Left ventricle myocardium inferior (tissue), 1 donor: ENCODE results near the gene NTSR1. TPM values are rescaled to one million over a fixed set of nuclear protein-coding genes. Genes with fewer than 3 reads are reported as not detected.
A peak's percentile ranks its signal among the peaks of the same experiment; 100 is the strongest.

Source experiments
- DNase-seq: peaks from one replicate; pipeline ENCODE4 v3.0.0-alpha.2; 2020
- H3K27ac ChIP-seq: fragments of 200-600 bp; replicated peaks from 2 replicates; pipeline ENCODE4 v1.8.0; 2021
- H3K27me3 ChIP-seq: fragments of 200-600 bp; 2 replicates; pipeline ENCODE4 v1.8.0; 2021; ENCODE audit warnings: low read depth
- H3K36me3 ChIP-seq: fragments of 200-600 bp; 2 replicates; pipeline ENCODE4 v1.8.0; 2021
- H3K4me1 ChIP-seq: fragments of 200-600 bp; 2 replicates; pipeline ENCODE4 v1.8.0; 2021
- H3K4me3 ChIP-seq: fragments of 200-600 bp; 2 replicates; pipeline ENCODE4 v1.8.0; 2021; ENCODE audit warnings: mild to moderate bottlenecking, moderate library complexity
- H3K9me3 ChIP-seq: fragments of 200-600 bp; replicated peaks from 2 replicates; pipeline ENCODE4 v1.8.0; 2021
- intact Hi-C: fragments of 100-400 bp; cut with micrococcal nuclease; formaldehyde crosslinking; loops from one replicate; pipeline ENCODE4 v1.11.0; 2022
- total RNA-seq: library from RNA; stranded (reverse); fragmentation: NEBNext Ultra II Directional; extraction: Animal tissue kit (Norgen Biotek cat#: 25700); gene quantifications from one replicate; pipeline ENCODE4 v1.2.1, GENCODE V29; 2021
- TF ChIP-seq, protein P1 (sequence below): fragments of 200-600 bp; IDR thresholded peaks from 2 replicates; pipeline ENCODE4 v1.8.0; 2021; ENCODE audit warnings: antibody characterized with exemption, mild to moderate bottlenecking, borderline replicate concordance
- donor health status: DM: no; HTN: yes; CAD: no; lungs with severe emphysema.

Gene NTSR1
- total RNA-seq, 1 donor from 2014 or later: not detected

DNA sequence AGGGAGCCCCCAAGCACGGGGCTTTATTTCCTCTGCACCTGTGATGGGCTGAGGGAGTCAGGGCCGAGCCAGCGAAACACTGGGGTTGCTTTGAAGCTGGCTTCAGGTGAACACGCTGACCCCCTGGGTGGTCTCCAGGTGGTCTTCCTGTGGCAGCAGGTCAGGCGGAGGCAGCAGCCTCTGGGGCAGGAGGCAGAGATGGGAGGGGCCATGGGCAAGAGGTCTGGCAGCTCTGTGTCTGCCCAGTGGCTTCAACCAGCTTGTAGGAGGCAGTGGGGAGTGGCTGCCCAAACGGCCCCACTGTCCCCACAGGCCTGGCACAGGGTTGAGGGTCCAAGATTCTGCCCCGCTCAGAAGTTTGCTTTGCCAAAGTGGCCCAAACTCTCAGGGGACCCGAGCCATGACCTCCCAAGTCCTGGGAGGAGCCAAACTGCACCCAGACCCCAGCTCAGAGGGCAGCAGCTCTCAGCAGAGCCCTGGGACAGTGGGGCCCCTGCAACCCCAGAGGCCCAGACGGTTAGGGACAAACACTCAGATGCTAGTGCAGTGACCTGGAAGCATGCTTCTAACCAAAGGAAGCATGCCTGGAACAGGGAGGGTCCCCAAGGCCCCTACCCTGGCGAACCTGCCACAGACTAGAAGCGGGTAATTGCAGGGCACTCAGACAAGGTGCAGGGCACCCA is 15.3 kb downstream of the NTSR1 start:
- TF ChIP-seq, protein P1, sequence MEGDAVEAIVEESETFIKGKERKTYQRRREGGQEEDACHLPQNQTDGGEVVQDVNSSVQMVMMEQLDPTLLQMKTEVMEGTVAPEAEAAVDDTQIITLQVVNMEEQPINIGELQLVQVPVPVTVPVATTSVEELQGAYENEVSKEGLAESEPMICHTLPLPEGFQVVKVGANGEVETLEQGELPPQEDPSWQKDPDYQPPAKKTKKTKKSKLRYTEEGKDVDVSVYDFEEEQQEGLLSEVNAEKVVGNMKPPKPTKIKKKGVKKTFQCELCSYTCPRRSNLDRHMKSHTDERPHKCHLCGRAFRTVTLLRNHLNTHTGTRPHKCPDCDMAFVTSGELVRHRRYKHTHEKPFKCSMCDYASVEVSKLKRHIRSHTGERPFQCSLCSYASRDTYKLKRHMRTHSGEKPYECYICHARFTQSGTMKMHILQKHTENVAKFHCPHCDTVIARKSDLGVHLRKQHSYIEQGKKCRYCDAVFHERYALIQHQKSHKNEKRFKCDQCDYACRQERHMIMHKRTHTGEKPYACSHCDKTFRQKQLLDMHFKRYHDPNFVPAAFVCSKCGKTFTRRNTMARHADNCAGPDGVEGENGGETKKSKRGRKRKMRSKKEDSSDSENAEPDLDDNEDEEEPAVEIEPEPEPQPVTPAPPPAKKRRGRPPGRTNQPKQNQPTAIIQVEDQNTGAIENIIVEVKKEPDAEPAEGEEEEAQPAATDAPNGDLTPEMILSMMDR: no peak
- Histone ChIP-seq H3K4me3 (no peak overlapping the region), H3K36me3 (no peaks in the 10 kb centered on the region), H3K27ac (no peak overlapping the region), H3K9me3 (peaks cover 25% of the 10 kb centered on the region), H3K4me1 (no peaks in the 10 kb centered on the region), H3K27me3 (peaks cover 92% of the 10 kb centered on the region)
- intact Hi-C loops: no loop called here
- peak; percentile 6 for DNase-seq

DNA sequence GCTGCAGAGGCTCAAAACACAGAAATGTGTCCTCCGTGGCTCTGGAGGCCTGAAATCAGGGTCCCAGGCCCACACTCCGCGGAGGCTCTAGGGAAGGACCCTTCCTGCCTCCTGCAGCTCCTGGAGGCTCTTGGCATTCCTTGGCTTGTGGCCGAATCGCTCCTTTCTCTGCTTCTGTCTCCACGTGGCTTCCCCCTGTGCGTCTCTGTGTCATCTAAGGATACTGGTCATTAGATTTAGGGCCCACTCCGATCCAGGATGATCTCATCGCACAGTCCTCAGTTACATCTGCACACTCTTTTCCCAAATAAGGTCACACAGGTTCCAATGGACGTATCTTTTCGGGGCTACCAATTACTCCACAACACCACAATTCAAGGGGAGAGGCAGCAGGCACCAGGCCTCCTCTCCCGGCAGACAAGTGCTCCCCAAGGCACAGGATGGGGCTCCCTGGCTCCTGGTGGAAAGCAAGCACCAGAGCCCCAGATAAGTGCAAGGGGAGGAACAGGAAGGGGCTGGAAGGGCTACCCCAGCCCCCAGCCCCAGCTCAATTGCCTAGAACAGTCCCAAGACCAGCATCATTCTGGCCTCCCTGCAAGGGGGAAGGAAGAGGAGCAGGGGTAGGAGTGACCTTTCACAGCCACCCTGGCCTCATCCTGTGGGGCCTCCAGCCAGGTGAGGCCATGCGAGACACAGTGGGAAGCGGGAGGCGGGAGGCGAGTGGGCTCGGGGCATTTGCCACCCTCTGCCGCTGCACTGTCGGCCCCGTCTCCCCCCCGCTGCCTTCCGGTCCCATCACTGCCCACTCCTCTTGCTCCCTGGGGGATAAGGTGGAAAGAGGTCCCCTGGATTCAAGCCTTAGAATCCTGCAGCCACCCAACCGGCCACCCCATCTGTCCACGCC is 16.3 kb downstream of the NTSR1 start:
- intact Hi-C loops: no loop called here
- no peak overlapping the region for H3K27ac ChIP-seq

DNA sequence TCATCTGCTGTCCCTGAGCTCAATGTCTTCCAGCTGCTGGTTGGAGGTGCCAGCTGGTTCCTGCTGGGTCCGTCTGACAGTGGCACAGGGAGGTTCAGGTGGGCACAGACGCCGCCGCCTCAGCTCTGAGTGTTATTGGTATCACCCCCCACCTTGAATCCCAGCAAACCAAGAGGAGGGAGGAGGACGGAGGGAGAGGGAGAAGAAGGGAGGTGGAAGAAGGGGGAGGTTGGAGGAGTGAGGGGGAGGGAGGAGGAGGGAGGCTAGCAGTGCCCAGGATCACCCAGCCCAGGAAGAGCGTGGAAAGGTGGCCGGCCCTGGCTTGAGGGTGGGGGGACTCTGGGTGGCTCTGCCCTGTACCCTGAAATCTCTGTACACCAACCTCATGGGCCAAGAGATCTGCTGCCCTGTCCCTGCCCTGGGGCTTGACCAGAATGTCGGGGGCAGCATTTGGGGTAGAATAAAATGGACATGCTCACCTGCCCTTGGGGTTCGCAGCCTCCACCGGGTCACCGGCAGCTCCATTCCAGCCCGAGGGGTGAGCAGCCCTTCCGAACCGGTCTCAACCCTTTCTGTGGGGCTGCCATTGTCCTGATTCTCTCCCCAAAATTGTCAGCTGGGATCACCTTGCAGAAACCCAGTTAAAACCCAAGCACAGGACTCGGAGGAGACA is 17.1 kb downstream of the NTSR1 start:
- intact Hi-C loops: no loop called here
- H3K27ac ChIP-seq: no peak overlapping the region
- H3K4me3 ChIP-seq: no peak overlapping the region
- peaks cover 16% of the 10 kb centered on the region for H3K9me3 ChIP-seq
- peak; percentile 6 for DNase-seq
- TF ChIP-seq, protein P1: no peak
- no peaks in the 10 kb centered on the region for H3K36me3 ChIP-seq
- no peaks in the 10 kb centered on the region for H3K4me1 ChIP-seq
- H3K27me3 ChIP-seq: peaks cover 92% of the 10 kb centered on the region

More for the DNA sequence above, 16.3 kb downstream of the NTSR1 start:
- DNase-seq: peak; percentile 8
- peaks cover 88% of the 10 kb centered on the region for H3K27me3 ChIP-seq
- no peaks in the 10 kb centered on the region for H3K36me3 ChIP-seq
- H3K4me3 ChIP-seq: no peak overlapping the region
- no peaks in the 10 kb centered on the region for H3K4me1 ChIP-seq
- TF ChIP-seq, protein P1: no peak
- peaks cover 19% of the 10 kb centered on the region for H3K9me3 ChIP-seq

DNA sequence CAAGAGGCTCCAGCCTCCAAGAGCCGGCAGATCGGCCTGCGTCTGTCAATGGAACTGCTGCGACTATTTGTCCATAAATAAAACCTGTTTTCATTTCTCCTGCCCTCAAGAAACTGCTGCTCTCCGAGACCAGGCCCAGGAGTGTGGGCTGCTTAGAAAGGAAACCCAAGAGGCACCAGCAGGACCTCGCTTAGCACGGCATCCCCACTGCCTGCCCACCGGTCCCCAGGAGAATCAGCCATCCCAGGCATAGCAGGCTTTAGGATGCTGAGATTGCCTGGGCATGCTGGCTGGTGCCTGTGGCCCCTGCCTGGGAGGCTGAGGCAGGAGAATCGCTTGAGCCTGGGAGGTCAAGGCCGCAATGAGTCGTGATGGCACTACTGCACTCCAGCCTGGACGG is 17.6 kb downstream of the NTSR1 start:
- peaks cover 96% of the 10 kb centered on the region for H3K27me3 ChIP-seq

More for the DNA sequence above, 17.6 kb downstream of the NTSR1 start:
- no peaks in the 10 kb centered on the region for H3K4me1 ChIP-seq
- TF ChIP-seq, protein P1: no peak
- DNase-seq: peak; percentile 2
- H3K4me3 ChIP-seq: no peak overlapping the region
- intact Hi-C loops: no loop called here
- H3K36me3 ChIP-seq: no peaks in the 10 kb centered on the region
- no peak overlapping the region for H3K27ac ChIP-seq
- peaks cover 12% of the 10 kb centered on the region for H3K9me3 ChIP-seq
